Nephron (organoid): ENCODE data around the gene FAM133A.

Experiments
- H3K27ac Mint-ChIP-seq, 3 experiments: 2 replicates each; pipeline ENCODE4 v1.8.0; 2020; ENCODE audit warnings: mixed read lengths in 3 of 3, mild to moderate bottlenecking in 2 of 3, moderate library complexity in 1 of 3
- H3K27me3 Mint-ChIP-seq: 2 replicates; pipeline ENCODE4 v1.8.0; 2021; ENCODE audit warnings: low read depth, mild to moderate bottlenecking, moderate library complexity, mixed read lengths
- H3K36me3 Mint-ChIP-seq: 2 replicates; pipeline ENCODE4 v1.8.0; 2020; ENCODE audit warnings: low read depth, mixed read lengths
- H3K4me1 Mint-ChIP-seq: 2 replicates; pipeline ENCODE4 v1.8.0; 2020; ENCODE audit warnings: mixed read lengths
- H3K4me3 Mint-ChIP-seq, 3 experiments: 2 replicates each; pipeline ENCODE4 v1.8.0; 2020; ENCODE audit warnings: mild to moderate bottlenecking in 3 of 3, mixed read lengths in 3 of 3, moderate library complexity in 2 of 3
- H3K9me3 Mint-ChIP-seq: 2 replicates; pipeline ENCODE4 v1.8.0; 2020; ENCODE audit warnings: mixed read lengths
- TF ChIP-seq, protein P1 (sequence below), 3 experiments: fragments of 200-600 bp; sonication (generic); IDR thresholded peaks; one replicate each; pipeline ENCODE4 v1.5.0; 2021; ENCODE audit warnings: antibody characterized with exemption in 3 of 3; ENCODE audit not compliant: unreplicated experiment in 3 of 3

Gene FAM133A

DNA sequence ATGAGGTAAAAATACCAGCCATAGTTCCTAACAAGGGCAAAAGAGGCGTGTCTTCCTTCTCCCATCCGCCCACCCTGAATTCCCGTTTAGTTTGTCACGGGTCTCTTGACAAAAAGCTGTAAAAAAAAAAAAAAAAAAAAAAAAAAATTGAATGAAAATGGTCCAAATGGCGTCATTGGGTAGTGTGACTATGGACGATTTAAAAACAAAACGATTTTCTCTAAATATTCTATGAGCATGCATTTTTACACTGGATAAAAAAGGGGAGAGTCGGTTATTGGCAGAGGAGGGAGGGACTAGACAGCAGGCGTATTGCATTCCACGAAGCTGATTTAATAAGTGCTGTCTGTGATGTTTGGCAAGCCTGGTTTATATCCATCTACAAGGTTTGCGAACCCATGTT, at the start of gene FAM133A:
Gene FAM133A, plus strand, starts transcription at position 338 of the 403 bp plus-strand sequence. CDS start 35,214 bp downstream, outside the sequence.
- TF ChIP-seq, protein P1, sequence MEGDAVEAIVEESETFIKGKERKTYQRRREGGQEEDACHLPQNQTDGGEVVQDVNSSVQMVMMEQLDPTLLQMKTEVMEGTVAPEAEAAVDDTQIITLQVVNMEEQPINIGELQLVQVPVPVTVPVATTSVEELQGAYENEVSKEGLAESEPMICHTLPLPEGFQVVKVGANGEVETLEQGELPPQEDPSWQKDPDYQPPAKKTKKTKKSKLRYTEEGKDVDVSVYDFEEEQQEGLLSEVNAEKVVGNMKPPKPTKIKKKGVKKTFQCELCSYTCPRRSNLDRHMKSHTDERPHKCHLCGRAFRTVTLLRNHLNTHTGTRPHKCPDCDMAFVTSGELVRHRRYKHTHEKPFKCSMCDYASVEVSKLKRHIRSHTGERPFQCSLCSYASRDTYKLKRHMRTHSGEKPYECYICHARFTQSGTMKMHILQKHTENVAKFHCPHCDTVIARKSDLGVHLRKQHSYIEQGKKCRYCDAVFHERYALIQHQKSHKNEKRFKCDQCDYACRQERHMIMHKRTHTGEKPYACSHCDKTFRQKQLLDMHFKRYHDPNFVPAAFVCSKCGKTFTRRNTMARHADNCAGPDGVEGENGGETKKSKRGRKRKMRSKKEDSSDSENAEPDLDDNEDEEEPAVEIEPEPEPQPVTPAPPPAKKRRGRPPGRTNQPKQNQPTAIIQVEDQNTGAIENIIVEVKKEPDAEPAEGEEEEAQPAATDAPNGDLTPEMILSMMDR (IDR thresholded peaks at IDR 0.05; ENCODE audit: unreplicated experiment in 3 of 3), result no peak
- no peaks in the 10 kb centered on the region for H3K36me3 Mint-ChIP-seq
- peak within 1 kb of the TSS; percentile 97 to 98 (median 97) for H3K4me3 Mint-ChIP-seq
- peaks cover 13% of the 10 kb centered on the region for H3K27me3 Mint-ChIP-seq
- peaks cover 18% of the 10 kb centered on the region for H3K4me1 Mint-ChIP-seq
- peak within 1 kb of the TSS; percentile 92 to 96 (median 96) for H3K27ac Mint-ChIP-seq
- no peaks in the 10 kb centered on the region for H3K9me3 Mint-ChIP-seq

DNA sequence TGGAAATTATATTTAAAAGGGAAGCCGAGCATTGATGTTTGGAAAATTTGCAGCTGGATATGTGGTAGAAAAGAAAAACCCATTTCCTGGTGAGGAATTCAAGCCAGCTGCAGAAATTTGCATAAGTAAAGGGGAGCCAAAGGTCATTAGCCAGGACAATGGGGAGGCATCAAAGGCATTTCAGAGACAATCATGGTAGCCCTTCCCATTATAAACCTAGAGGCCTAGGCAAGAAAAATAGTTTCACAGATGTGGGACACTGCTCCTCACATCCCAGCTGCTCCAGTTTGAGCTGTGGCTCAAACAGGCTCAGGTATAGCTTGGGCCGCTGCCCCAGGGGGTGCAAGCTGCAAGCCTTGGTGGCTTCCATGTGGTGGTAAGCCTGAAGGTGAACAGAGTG, 36.4 kb upstream of the FAM133A start:
- H3K27ac Mint-ChIP-seq, result no peak overlapping the region
- no peak overlapping the region for H3K4me3 Mint-ChIP-seq
- no peaks in the 10 kb centered on the region for H3K4me1 Mint-ChIP-seq
- no peaks in the 10 kb centered on the region for H3K36me3 Mint-ChIP-seq
- peaks cover 10% of the 10 kb centered on the region for H3K9me3 Mint-ChIP-seq
- H3K27me3 Mint-ChIP-seq, result no peaks in the 10 kb centered on the region
- TF ChIP-seq, protein P1 (IDR thresholded peaks at IDR 0.05; ENCODE audit: unreplicated experiment in 3 of 3), result no peak

DNA sequence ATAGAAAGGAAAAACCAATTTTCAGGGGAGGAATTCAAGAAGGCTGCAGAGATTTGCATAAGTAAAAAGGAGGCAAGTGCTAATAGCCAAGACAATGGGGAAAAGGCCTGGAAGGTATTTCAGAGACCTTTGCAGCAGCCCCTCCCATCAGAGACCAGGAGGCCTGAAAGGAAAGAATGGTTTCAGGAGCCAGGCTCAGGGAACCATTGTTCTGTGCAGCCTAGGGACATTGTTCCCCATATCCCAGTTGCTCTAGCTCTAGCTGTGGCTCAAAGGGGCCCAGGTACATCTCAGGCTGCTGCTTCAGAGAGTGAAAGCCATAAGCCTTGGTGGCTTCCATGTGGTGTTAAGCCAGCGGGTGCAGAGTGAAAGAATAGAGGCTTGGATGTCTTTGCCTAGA, 24.6 kb upstream of the FAM133A start:
- Mint-ChIP-seq H3K4me1 (no peaks in the 10 kb centered on the region), H3K4me3 (no peak overlapping the region), H3K36me3 (no peaks in the 10 kb centered on the region), H3K9me3 (peaks cover 16% of the 10 kb centered on the region), H3K27ac (no peak overlapping the region), H3K27me3 (no peaks in the 10 kb centered on the region)
- TF ChIP-seq, protein P1 (IDR thresholded peaks at IDR 0.05; ENCODE audit: unreplicated experiment in 3 of 3), result no peak

DNA sequence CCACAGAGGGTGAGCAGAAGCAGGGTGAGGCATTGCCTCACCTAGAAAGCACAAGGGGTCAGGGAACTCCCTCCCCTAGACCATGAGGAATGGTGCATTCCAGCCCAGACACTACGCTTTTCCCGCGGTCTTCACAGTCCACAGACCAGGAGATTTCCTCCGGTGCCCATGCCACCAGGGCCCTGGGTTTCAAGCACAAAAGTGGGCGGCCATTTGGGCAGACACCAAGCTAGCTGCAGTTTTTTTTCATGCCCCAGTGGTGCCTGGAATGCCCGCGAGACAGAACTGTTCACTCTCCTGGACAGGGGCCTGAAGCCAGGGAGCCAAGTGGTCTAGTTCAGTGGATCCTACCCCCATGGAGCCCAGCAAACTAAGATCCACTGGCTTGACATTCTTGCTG, 13.4 kb upstream of the FAM133A start:
- TF ChIP-seq, protein P1 (IDR thresholded peaks at IDR 0.05; ENCODE audit: unreplicated experiment in 3 of 3), result no peak
- no peaks in the 10 kb centered on the region for H3K36me3 Mint-ChIP-seq
- no peaks in the 10 kb centered on the region for H3K4me1 Mint-ChIP-seq
- H3K27me3 Mint-ChIP-seq, result no peaks in the 10 kb centered on the region
- H3K27ac Mint-ChIP-seq, result no peak overlapping the region
- H3K9me3 Mint-ChIP-seq, result no peaks in the 10 kb centered on the region
- H3K4me3 Mint-ChIP-seq, result no peak overlapping the region

DNA sequence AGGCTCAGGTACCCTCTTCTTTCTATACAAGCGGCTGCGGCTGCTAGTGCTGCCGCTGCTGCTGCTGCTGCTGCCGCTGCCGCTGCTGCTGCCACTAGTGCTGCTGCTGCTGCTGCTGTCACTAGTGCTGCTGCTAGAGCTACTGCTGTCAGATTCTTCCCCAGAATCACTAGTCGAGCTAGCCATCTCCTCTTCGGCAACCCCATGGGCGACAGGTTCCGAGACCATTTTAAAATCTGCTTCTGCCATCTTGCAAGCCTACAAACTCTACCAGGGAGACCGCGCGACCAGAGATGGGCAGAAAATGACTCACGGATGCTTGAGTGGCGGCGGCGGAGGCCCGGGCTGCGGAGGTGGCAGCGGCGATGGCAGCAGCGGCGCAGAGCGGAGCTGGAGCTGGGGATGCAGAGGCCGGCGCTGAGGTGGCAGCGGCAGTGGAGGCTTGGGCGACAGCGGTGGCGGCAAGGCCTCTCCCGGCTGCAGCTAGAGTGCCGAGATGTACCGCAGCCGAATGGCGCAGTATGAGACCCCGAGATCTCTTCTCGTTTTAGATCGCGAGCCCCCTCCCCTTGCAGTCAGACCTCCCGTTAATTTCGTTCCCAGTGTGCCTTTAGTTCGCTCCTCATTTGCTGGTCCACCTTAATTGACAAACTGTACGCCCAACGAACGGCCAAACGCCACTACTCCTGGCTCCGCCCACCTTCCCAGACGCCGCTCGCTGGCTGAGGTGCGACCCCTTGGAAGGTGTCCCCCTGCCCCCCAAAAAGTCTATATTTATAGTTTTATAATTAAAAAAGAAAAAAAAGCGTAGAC, 744 bp upstream of the FAM133A start, which contains the start of gene NAP1L3:
Gene NAP1L3, minus strand, starts transcription at position 523 of the 813 bp plus-strand sequence. Its CDS starts 274 bp downstream, at position 249.
- no peaks in the 10 kb centered on the region for H3K9me3 Mint-ChIP-seq
- peak within 1 kb of the TSS; percentile 97 to 98 (median 97) for H3K4me3 Mint-ChIP-seq
- H3K36me3 Mint-ChIP-seq, result no peaks in the 10 kb centered on the region
- peaks cover 9% of the 10 kb centered on the region for H3K27me3 Mint-ChIP-seq
- H3K4me1 Mint-ChIP-seq, result peaks cover 18% of the 10 kb centered on the region
- peak within 1 kb of the TSS; percentile 92 to 96 (median 96) for H3K27ac Mint-ChIP-seq
- TF ChIP-seq, protein P1 (IDR thresholded peaks at IDR 0.05; ENCODE audit: unreplicated experiment in 3 of 3), result no peak

DNA sequence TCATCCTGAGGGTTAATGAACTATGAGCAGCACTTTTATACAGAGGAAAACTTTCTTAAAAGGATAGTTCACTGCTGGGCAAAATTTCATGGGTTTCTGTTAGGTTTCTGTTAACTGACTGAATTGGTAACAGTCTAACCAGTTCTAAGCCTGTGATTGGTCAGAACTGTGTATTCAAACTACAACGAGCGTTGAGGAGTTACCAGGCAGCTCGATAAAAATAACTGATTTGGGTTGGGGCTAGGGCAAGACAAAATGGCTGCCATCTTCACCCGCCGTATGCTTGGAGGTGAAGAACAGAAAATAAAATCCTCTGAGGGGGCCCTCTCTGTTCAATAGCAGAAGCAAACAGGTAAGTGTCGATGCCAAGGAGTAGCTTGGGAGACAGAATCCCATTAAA, 22.0 kb downstream of the FAM133A start:
- Mint-ChIP-seq H3K4me3 (no peak overlapping the region), H3K36me3 (no peaks in the 10 kb centered on the region), H3K4me1 (no peaks in the 10 kb centered on the region), H3K9me3 (no peaks in the 10 kb centered on the region), H3K27me3 (no peaks in the 10 kb centered on the region), H3K27ac (no peak overlapping the region)
- TF ChIP-seq, protein P1 (IDR thresholded peaks at IDR 0.05; ENCODE audit: unreplicated experiment in 3 of 3), result no peak
